AG04449 (cell line): ENCODE results near the gene GSTK1.
"Not testable (repeated sequence)": the region's sequence is repeated elsewhere in the genome, so short reads cannot be mapped to it uniquely, and the experiment has no call there.

ENCODE experiments used
- CTCF ChIA-PET: fragments of 350-600 bp; formaldehyde crosslinking; extraction: SDS; loops from one replicate; lab custom pipeline; 2021; ENCODE audit warnings: antibody characterized with exemption; lab: Yijun Ruan, JAX
- POLR2A ChIA-PET: fragments of 400-600, 350-600 bp; formaldehyde crosslinking; extraction: SDS; loops from one replicate; lab custom pipeline; 2020; ENCODE audit warnings: antibody characterized with exemption, inconsistent platforms; lab: Yijun Ruan, JAX
- DNase-seq: peaks from one replicate; pipeline ENCODE4 v3.0.0-alpha.2; 2010; ENCODE audit warnings: low read depth, low spot score
- H3K4me3 ChIP-seq: 2 replicates; pipeline ENCODE4 v1.5.1; 2011; ENCODE audit warnings: low read depth, mild to moderate bottlenecking, control low read depth, low read length
- CTCF ChIP-seq: IDR thresholded peaks from one replicate; pipeline ENCODE4 v1.5.1; 2011; ENCODE audit warnings: mild to moderate bottlenecking, moderate library complexity, low read length, control low read depth, inconsistent platforms; ENCODE audit not compliant: insufficient read depth; ENCODE audit errors: missing control alignments

GSTK1 gene

GRCh38 chr7:143288836-143289235 is 25.6 kb downstream of the GSTK1 start:
- CTCF ChIA-PET: interaction anchor here (1.2 to 1.7 kb wide), 2 partner anchors 48 to 208 kb away, joined by 3 to 12 read pairs; no protein-coding TSS in a partner anchor
- no peak for TF ChIP-seq CTCF
- peak overlapping the region; percentile 88 for H3K4me3 ChIP-seq
- no peak for DNase-seq
- POLR2A ChIA-PET: interaction anchor here (1.2 to 1.5 kb wide), 2 partner anchors 8 to 26 kb away, joined by 4 to 7 read pairs; partner anchors contain the start of gene GSTK1

- POLR2A ChIA-PET: no interaction called here
- CTCF ChIA-PET: interaction anchor here (1.3 kb wide), 2 partner anchors 91 to 125 kb away, joined by 4 to 6 read pairs; no protein-coding TSS in a partner anchor
Measured at GRCh38 chr7:143289421-143289820, 26.2 kb downstream of the GSTK1 start.

GRCh38 chr7:143289888-143290287 is 26.6 kb downstream of the GSTK1 start:
- POLR2A ChIA-PET: interaction anchor here (0.6 kb wide), 1 partner anchor 9 kb away, joined by 3 read pairs; no protein-coding TSS in a partner anchor
- peak overlapping the region; percentile 88 for H3K4me3 ChIP-seq
- CTCF ChIA-PET: interaction anchor here (1.3 to 4.5 kb wide), 3 partner anchors 11 to 125 kb away, joined by 4 to 18 read pairs (median 6); no protein-coding TSS in a partner anchor
- DNase-seq: not testable (repeated sequence)

More at GRCh38 chr7:143289421-143289820, 26.2 kb downstream of the GSTK1 start:
- no peak for DNase-seq
- H3K4me3 ChIP-seq: peak overlapping the region; percentile 88
- TF ChIP-seq CTCF: no peak

- H3K4me3 ChIP-seq: peak overlapping the region; percentile 6; the same call in 1 of the 2 replicates
- ChIA-PET CTCF (interaction anchor here (1.3 to 4.5 kb wide), 3 partner anchors 10 to 124 kb away, joined by 4 to 18 read pairs (median 6); no protein-coding TSS in a partner anchor), POLR2A (interaction anchor here (0.6 kb wide), 1 partner anchor 8 kb away, joined by 3 read pairs; no protein-coding TSS in a partner anchor)
- no peak for DNase-seq
- no peak for TF ChIP-seq CTCF
Measured at GRCh38 chr7:143290293-143290692, 27.1 kb downstream of the GSTK1 start.

- no peak for DNase-seq
- no peak for TF ChIP-seq CTCF
- H3K4me3 ChIP-seq: no peak overlapping the region
- ChIA-PET POLR2A (no interaction called here), CTCF (interaction anchor here (1.4 to 4.5 kb wide), 4 partner anchors 8 to 91 kb away, joined by 3 to 18 read pairs (median 6); no protein-coding TSS in a partner anchor)
Measured at GRCh38 chr7:143292876-143293275, 29.6 kb downstream of the GSTK1 start.

- ChIA-PET CTCF (interaction anchor here (0.7 to 2.6 kb wide), 6 partner anchors 10 to 207 kb away, joined by 3 to 18 read pairs (median 4); no protein-coding TSS in a partner anchor), POLR2A (interaction anchor here (1.0 kb wide), 1 partner anchor 33 kb away, joined by 4 read pairs; the partner anchor contains the start of gene GSTK1)
- DNase-seq: no peak
- no peak for TF ChIP-seq CTCF
- no peak overlapping the region for H3K4me3 ChIP-seq
Measured at GRCh38 chr7:143295870-143296269, 32.6 kb downstream of the GSTK1 start.
